Kidney (tissue), 14 donors: ENCODE results near the gene NTSR1. TPM values are rescaled to one million over a fixed set of nuclear protein-coding genes. Genes with fewer than 3 reads are reported as not detected.

ENCODE experiments used
- DNase-seq, 5 donors: peaks; one replicate each; pipeline ENCODE4 v3.0.0-alpha.2; 2013 to 2020
- FAIRE-seq: peaks from 2 replicates; lab custom pipeline; 2012; peaks lifted over from hg19 to GRCh38; lab: Jason Lieb, UNC
- H3K27ac ChIP-seq, 2 donors: one replicate each; pipeline ENCODE4 v1.7.0; 2013; ENCODE audit warnings: low read depth in 2 of 2, low read length in 2 of 2, inconsistent platforms in 1 of 2
- H3K27me3 ChIP-seq: one replicate; pipeline ENCODE4 v1.7.1; 2013; ENCODE audit warnings: low read length, inconsistent platforms; ENCODE audit not compliant: control insufficient read depth, insufficient read depth
- H3K36me3 ChIP-seq, 3 donors: one replicate each; pipeline versions ENCODE4 v1.7.0 to v1.7.1; 2013; ENCODE audit warnings: low read length in 3 of 3, control low read depth in 1 of 3, inconsistent platforms in 1 of 3; ENCODE audit not compliant: insufficient read depth in 3 of 3, control insufficient read depth in 2 of 3
- H3K4me1 ChIP-seq, 3 donors: one replicate each; pipeline versions ENCODE4 v1.7.0 to v1.7.1; 2013; ENCODE audit warnings: low read length in 3 of 3, inconsistent platforms in 1 of 3, low read depth in 1 of 3; ENCODE audit not compliant: control insufficient read depth in 2 of 3, insufficient read depth in 2 of 3
- H3K4me3 ChIP-seq, 3 donors: one replicate each; pipeline versions ENCODE4 v1.7.0 to v1.8.1; 2013; ENCODE audit warnings: low read length in 3 of 3, control low read depth in 1 of 3, inconsistent platforms in 1 of 3
- H3K9ac ChIP-seq, 3 donors: one replicate each; pipeline versions ENCODE4 v1.7.0 to v1.7.1; 2013; ENCODE audit warnings: low read length in 3 of 3, control low read depth in 1 of 3, inconsistent platforms in 1 of 3
- H3K9me3 ChIP-seq, 3 donors: one replicate each; pipeline versions ENCODE4 v1.7.0 to v1.7.1; 2013; ENCODE audit warnings: low read length in 3 of 3, control low read depth in 1 of 3, inconsistent platforms in 1 of 3; ENCODE audit not compliant: control insufficient read depth in 2 of 3, insufficient read depth in 1 of 3
- intact Hi-C: fragments of 100-400 bp; cut with DNase I; formaldehyde crosslinking; loops from one replicate; pipeline ENCODE4 v1.11.1; 2022
- polyA plus RNA-seq: library from polyadenylated mRNA; stranded (reverse); fragments of 350-450 nt; fragmentation: Illumina TruSeq; extraction: RNeasy Lipid Tissue Mini Kit (QIAGEN cat#74804); gene quantifications from one replicate; pipeline ENCODE4 v1.2.3, GENCODE V29; 2014; ENCODE audit warnings: low read depth, low replicate concordance; ENCODE audit not compliant: insufficient read depth
- total RNA-seq: library from RNA; stranded (reverse); fragmentation: NEBNext Ultra II Directional; extraction: Animal tissue kit (Norgen Biotek cat#: 25700); gene quantifications from one replicate; pipeline ENCODE4 v1.2.1, GENCODE V29; 2021
- TF ChIP-seq, protein P1 (sequence below): IDR thresholded peaks from 3 replicates; pipeline ENCODE4 v1.5.1; 2012; ENCODE audit warnings: mild to moderate bottlenecking, moderate library complexity, borderline replicate concordance; ENCODE audit not compliant: insufficient read depth; ENCODE audit errors: extremely low read depth
- donor health status: control.
- donor health status: control.
- donor health status: control.
- donor health status: control.
- donor health status: control.
- donor health status: DM: yes; HTN: yes; CAD: no.
- donor health status: Normal renal cell carcinoma (clear cell type).

Gene NTSR1
- total and polyA plus RNA-seq, 2 donors from 2014 or later, result 0.09 TPM; not detected in 1

DNA sequence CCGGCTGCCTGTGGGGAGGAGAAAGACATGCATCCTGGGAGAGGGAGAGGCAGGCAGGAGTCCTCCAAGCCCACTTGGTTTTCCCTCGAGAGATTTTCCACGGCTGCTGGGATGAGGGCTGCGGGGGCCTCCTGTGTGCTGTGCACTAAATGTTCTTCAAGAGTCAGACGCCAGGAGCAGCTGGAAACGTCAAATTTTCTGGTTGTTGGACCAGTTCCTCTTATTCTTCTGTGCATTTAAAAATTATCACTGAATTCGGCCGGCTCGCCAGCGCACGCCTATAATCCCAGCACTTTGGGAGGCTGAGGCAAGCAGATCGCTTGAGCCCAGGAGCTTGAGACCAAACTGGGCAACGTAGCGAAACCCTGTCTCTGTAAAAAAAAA, 32.8 kb upstream of the NTSR1 start:
- Histone ChIP-seq H3K36me3 (no peaks in the 10 kb centered on the region), H3K4me3 (no peak overlapping the region), H3K27ac (no peak overlapping the region), H3K9ac (no peak overlapping the region), H3K4me1 (no peaks in the 10 kb centered on the region), H3K9me3 (peaks cover 0 to 7% (median 0%) of the 10 kb centered on the region in 3 donors), H3K27me3 (no peaks in the 10 kb centered on the region)
- FAIRE-seq (no peak), DNase-seq (no peak)
- TF ChIP-seq, protein P1, sequence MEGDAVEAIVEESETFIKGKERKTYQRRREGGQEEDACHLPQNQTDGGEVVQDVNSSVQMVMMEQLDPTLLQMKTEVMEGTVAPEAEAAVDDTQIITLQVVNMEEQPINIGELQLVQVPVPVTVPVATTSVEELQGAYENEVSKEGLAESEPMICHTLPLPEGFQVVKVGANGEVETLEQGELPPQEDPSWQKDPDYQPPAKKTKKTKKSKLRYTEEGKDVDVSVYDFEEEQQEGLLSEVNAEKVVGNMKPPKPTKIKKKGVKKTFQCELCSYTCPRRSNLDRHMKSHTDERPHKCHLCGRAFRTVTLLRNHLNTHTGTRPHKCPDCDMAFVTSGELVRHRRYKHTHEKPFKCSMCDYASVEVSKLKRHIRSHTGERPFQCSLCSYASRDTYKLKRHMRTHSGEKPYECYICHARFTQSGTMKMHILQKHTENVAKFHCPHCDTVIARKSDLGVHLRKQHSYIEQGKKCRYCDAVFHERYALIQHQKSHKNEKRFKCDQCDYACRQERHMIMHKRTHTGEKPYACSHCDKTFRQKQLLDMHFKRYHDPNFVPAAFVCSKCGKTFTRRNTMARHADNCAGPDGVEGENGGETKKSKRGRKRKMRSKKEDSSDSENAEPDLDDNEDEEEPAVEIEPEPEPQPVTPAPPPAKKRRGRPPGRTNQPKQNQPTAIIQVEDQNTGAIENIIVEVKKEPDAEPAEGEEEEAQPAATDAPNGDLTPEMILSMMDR, result no peak
- intact Hi-C loops, result no loop called here

- Histone ChIP-seq H3K27me3 (no peaks in the 10 kb centered on the region), H3K9ac (no peak overlapping the region), H3K27ac (no peak overlapping the region), H3K4me1 (no peaks in the 10 kb centered on the region), H3K4me3 (no peak overlapping the region), H3K36me3 (no peaks in the 10 kb centered on the region), H3K9me3 (peaks cover 0 to 7% (median 0%) of the 10 kb centered on the region in 3 donors)
- no peak for FAIRE-seq
- TF ChIP-seq, protein P1, result no peak
- no peak for DNase-seq
- intact Hi-C loops, result no loop called here
Measured at GRCh38 chr20:62676976-62677375, 31.7 kb upstream of the NTSR1 start.

- H3K9me3 ChIP-seq, result peaks cover 0 to 7% (median 0%) of the 10 kb centered on the region in 3 donors
- TF ChIP-seq, protein P1, result no peak
- FAIRE-seq (no peak), DNase-seq (no peak)
- no peaks in the 10 kb centered on the region for H3K36me3 ChIP-seq
- no peaks in the 10 kb centered on the region for H3K4me1 ChIP-seq
- no peak overlapping the region for H3K27ac ChIP-seq
- intact Hi-C loops, result no loop called here
- H3K9ac ChIP-seq, result no peak overlapping the region
- H3K27me3 ChIP-seq, result no peaks in the 10 kb centered on the region
- no peak overlapping the region for H3K4me3 ChIP-seq
Measured at GRCh38 chr20:62677678-62678077, 31.0 kb upstream of the NTSR1 start.

DNA sequence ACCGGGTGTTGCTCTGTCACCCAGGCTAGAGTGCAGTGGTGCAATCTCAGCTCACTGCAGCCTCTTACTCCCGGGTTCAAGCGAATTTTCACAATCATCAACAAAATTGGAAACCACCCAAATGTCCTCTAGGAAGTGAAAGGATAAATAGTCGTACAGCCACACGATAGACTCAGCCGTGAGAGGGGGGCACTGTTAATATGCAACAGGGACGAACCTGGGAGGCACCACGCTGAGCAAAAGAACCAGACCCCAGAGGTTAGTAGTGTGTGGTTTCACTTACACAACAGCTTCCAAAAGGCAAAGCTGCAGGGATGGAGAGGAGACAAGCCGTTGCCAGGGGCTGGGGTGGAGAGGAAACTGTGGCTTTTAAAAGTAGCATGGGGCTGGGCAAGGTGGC, 30.1 kb upstream of the NTSR1 start:
- DNase-seq (no peak), FAIRE-seq (no peak)
- Histone ChIP-seq H3K9me3 (peaks cover 0 to 7% (median 0%) of the 10 kb centered on the region in 3 donors), H3K4me3 (no peak overlapping the region), H3K36me3 (no peaks in the 10 kb centered on the region), H3K27ac (no peak overlapping the region), H3K27me3 (no peaks in the 10 kb centered on the region), H3K9ac (no peak overlapping the region), H3K4me1 (no peaks in the 10 kb centered on the region)
- TF ChIP-seq, protein P1, result no peak
- intact Hi-C loops, result no loop called here
